Keratinocyte (primary cell): ENCODE results near the gene ALG14.

Source experiments
- EZH2 ChIP-seq: IDR thresholded peaks from one replicate; pipeline ENCODE4 v1.6.1; 2012; ENCODE audit warnings: inconsistent platforms, mild to moderate bottlenecking, low read length, moderate library complexity
- TF ChIP-seq, protein P1 (sequence below), 3 experiments: IDR thresholded peaks in 1 of 3; conservative IDR thresholded peaks in 1 of 3; optimal IDR thresholded peaks in 1 of 3; 2 replicates in 2 of 3; 3 replicates in 1 of 3; pipeline versions ENCODE3 to v1.5.1; 2011; ENCODE audit warnings: low read length in 3 of 3, mild to moderate bottlenecking in 3 of 3, moderate library complexity in 2 of 3, control low read depth in 1 of 3, inconsistent platforms in 1 of 3; ENCODE audit not compliant: insufficient read depth in 2 of 3; ENCODE audit errors: extremely low read depth in 1 of 3

GRCh38 chr1:95118710-95119109, 46.0 kb upstream of the ALG14 start:
- TF ChIP-seq, protein P1, sequence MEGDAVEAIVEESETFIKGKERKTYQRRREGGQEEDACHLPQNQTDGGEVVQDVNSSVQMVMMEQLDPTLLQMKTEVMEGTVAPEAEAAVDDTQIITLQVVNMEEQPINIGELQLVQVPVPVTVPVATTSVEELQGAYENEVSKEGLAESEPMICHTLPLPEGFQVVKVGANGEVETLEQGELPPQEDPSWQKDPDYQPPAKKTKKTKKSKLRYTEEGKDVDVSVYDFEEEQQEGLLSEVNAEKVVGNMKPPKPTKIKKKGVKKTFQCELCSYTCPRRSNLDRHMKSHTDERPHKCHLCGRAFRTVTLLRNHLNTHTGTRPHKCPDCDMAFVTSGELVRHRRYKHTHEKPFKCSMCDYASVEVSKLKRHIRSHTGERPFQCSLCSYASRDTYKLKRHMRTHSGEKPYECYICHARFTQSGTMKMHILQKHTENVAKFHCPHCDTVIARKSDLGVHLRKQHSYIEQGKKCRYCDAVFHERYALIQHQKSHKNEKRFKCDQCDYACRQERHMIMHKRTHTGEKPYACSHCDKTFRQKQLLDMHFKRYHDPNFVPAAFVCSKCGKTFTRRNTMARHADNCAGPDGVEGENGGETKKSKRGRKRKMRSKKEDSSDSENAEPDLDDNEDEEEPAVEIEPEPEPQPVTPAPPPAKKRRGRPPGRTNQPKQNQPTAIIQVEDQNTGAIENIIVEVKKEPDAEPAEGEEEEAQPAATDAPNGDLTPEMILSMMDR (optimal IDR thresholded peaks at IDR 0.05 in 1 of 3, IDR thresholded peaks at IDR 0.05 in 1 of 3, conservative IDR thresholded peaks at IDR 0.05 in 1 of 3; ENCODE audit: extremely low read depth in 1 of 3, insufficient read depth in 2 of 3, low read length in 3 of 3): no peak
- TF ChIP-seq EZH2: no peak
